ENCODE results near the gene PPEF2. TPM values are rescaled to one million over a fixed set of nuclear protein-coding genes. Genes with fewer than 3 reads are reported as not detected.

Gene PPEF2
- total RNA-seq, 1 experiment from 2014 or later, result not detected

- H2BK120ac ChIP-seq (ENCODE audit: low read depth, low read length, poor library complexity, severe bottlenecking), result no peak within 1 kb of the TSS
- H4K5ac ChIP-seq (ENCODE audit: insufficient read length, low read depth, low read length), result no peak within 1 kb of the TSS
- peak within 1 kb of the TSS; percentile 24 for H3K9ac ChIP-seq (ENCODE audit: extremely low read depth, insufficient read length, low read length)
- H3K4me3 Mint-ChIP-seq, result peak within 1 kb of the TSS; percentile 83 to 91
- H2BK5ac ChIP-seq (ENCODE audit: insufficient read length, low read length), result no peak within 1 kb of the TSS
- H3K18ac ChIP-seq (ENCODE audit: insufficient read length, low read depth, low read length), result peak within 1 kb of the TSS; percentile 22
- no peak within 1 kb of the TSS for H2BK20ac ChIP-seq (ENCODE audit: low read depth, low read length, poor library complexity, severe bottlenecking)
- H2BK12ac ChIP-seq (ENCODE audit: insufficient read length, low read depth, low read length), result no peak within 1 kb of the TSS
- H3K4ac ChIP-seq (ENCODE audit: low read depth, low read length), result no peak within 1 kb of the TSS
- no CpG with 5 or more reads among the region's 66 CpGs for WGBS (ENCODE audit: extremely low coverage, insufficient read length, low lambda C conversion rate)
- no peak within 1 kb of the TSS for H4K91ac ChIP-seq (ENCODE audit: insufficient read length, low read depth, low read length)
- H3K9me3 Mint-ChIP-seq, result no peaks in the 10 kb centered on the region; a peak in 2 of 5 replicates
- peak within 1 kb of the TSS; percentile 16 for H3K14ac ChIP-seq (ENCODE audit: insufficient read depth, low read length)
- peak within 1 kb of the TSS in 2 of 3 experiments; percentile 40 to 75; a peak in 3 of 7 replicates for H3K27ac Mint-ChIP-seq
- peak; percentile 83 for DNase-seq
- no peak within 1 kb of the TSS for H3K23ac ChIP-seq (ENCODE audit: insufficient read length, low read depth, low read length)
- no peak within 1 kb of the TSS for H2AK5ac ChIP-seq (ENCODE audit: insufficient read length, low read length)
- H4K20me1 ChIP-seq (ENCODE audit: control insufficient read depth, insufficient read depth, insufficient read length), result no peaks in the 10 kb centered on the region
- H3T11ph ChIP-seq (ENCODE audit: low read length), result no peak within 1 kb of the TSS
- H3K4me2 ChIP-seq (ENCODE audit: insufficient read depth, insufficient read length, low read length), result peak within 1 kb of the TSS; percentile 85
- 0 out of 2 replicates have a peak, but pooled peaks cover 2% of the 10 kb centered on the region for H3K79me2 ChIP-seq (ENCODE audit: insufficient read depth, low read length)
- H3K23me2 ChIP-seq (ENCODE audit: insufficient read length, low read depth, low read length, poor library complexity, severe bottlenecking), result peaks cover 11% of the 10 kb centered on the region
- no peaks in the 10 kb centered on the region for H3K9me3 ChIP-seq (ENCODE audit: control insufficient read depth, low read depth, low read length)
- H4K8ac ChIP-seq (replicated peaks; ENCODE audit: insufficient read length, low read depth, low read length), result no peak within 1 kb of the TSS
- H3K27me3 Mint-ChIP-seq (ENCODE audit: low read depth), result peaks cover 21% of the 10 kb centered on the region
- no peak within 1 kb of the TSS for H3K56ac ChIP-seq (ENCODE audit: insufficient read length, low read depth, low read length)
- H3K4me1 ChIP-seq (ENCODE audit: insufficient read depth, low read length), result no peaks in the 10 kb centered on the region
- no peaks in the 10 kb centered on the region; the same call in 1 of the 2 replicates for H3K27me3 ChIP-seq (ENCODE audit: insufficient read depth, low read length)
- H2AFZ ChIP-seq (ENCODE audit: low read length), result no peak within 1 kb of the TSS
- H2BK15ac ChIP-seq (ENCODE audit: low read depth, low read length), result no peak within 1 kb of the TSS
- H3K4me1 Mint-ChIP-seq, result peaks cover 14 to 20% of the 10 kb centered on the region in 2 experiments
- no peaks in the 10 kb centered on the region for H3K79me1 ChIP-seq (ENCODE audit: insufficient read depth, low read depth, low read length, poor library complexity, severe bottlenecking)
- no peak within 1 kb of the TSS for H3K27ac ChIP-seq (ENCODE audit: insufficient read length, low read depth, low read length)
- no peak for TF ChIP-seq CTCF (conservative IDR thresholded peaks at IDR 0.05)
- peaks cover 0 to 14% (median 0%) of the 10 kb centered on the region in 3 experiments; a peak in 4 of 7 replicates for H3K36me3 Mint-ChIP-seq (ENCODE audit: insufficient read depth in 1 of 3, low read depth in 3 of 3)
Observed at GRCh38 chr4:75940692-75941253, 38.5 kb upstream of the PPEF2 start, which contains the start of gene NAAA. TSS of gene NAAA (minus strand) at chr4:75941013. CDS start at chr4:75940949, 64 bp downstream.

Data from H9 (cell line).